ENCODE results near the gene CLCA1. TPM values are rescaled to one million over a fixed set of nuclear protein-coding genes. Genes with fewer than 3 reads are reported as not detected.

Gene CLCA1, protein sequence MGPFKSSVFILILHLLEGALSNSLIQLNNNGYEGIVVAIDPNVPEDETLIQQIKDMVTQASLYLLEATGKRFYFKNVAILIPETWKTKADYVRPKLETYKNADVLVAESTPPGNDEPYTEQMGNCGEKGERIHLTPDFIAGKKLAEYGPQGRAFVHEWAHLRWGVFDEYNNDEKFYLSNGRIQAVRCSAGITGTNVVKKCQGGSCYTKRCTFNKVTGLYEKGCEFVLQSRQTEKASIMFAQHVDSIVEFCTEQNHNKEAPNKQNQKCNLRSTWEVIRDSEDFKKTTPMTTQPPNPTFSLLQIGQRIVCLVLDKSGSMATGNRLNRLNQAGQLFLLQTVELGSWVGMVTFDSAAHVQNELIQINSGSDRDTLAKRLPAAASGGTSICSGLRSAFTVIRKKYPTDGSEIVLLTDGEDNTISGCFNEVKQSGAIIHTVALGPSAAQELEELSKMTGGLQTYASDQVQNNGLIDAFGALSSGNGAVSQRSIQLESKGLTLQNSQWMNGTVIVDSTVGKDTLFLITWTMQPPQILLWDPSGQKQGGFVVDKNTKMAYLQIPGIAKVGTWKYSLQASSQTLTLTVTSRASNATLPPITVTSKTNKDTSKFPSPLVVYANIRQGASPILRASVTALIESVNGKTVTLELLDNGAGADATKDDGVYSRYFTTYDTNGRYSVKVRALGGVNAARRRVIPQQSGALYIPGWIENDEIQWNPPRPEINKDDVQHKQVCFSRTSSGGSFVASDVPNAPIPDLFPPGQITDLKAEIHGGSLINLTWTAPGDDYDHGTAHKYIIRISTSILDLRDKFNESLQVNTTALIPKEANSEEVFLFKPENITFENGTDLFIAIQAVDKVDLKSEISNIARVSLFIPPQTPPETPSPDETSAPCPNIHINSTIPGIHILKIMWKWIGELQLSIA
- total RNA-seq (under 1 TPM; 0.12 to 0.55 TPM), polyA plus RNA-seq (ENCODE audit: insufficient read depth, low read depth, low replicate concordance) (0.88 TPM)
- long read RNA-seq, donor 1: 0 reads
- long read RNA-seq, donor 2: 0 reads

DNA sequence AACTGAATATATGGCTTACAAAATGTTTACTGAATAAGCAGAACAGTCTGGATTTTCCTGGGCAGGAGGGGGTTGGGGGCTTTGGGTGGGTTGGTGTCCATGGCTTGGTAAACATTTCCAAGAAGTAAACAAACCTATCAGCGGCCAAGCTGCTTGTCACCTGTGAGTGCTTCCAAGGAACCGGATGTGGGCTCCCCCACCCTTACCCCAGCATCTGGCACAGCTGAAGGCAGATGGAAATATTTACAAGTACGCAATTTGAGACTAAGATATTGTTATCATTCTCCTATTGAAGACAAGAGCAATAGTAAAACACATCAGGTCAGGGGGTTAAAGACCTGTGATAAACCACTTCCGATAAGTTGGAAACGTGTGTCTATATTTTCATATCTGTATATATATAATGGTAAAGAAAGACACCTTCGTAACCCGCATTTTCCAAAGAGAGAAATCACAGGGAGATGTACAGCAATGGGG is at the start of gene CLCA1:
Gene CLCA1 (plus strand): TSS at position 427 of the 477 bp plus-strand sequence. CDS start 45 bp downstream, at position 472.
- Histone ChIP-seq H3K36me3 (ENCODE audit: low read depth, missing control alignments) (no peaks in the 10 kb centered on the region), H3K9me3 (no peaks in the 10 kb centered on the region), H3K4me3 (no peak within 1 kb of the TSS), H3K4me1 (no peaks in the 10 kb centered on the region), H3K27ac (no peak within 1 kb of the TSS), H3K27me3 (no peaks in the 10 kb centered on the region)
- DNase-seq: no peak
- no peak for TF ChIP-seq POLR2A (IDR thresholded peaks at IDR 0.05)
- WGBS, 2 donors: 78% methylated on average over 7 of the region's 7 CpGs
- intact Hi-C loops (cut with DNase I; ENCODE audit: low total_unique reads): no loop called here

DNA sequence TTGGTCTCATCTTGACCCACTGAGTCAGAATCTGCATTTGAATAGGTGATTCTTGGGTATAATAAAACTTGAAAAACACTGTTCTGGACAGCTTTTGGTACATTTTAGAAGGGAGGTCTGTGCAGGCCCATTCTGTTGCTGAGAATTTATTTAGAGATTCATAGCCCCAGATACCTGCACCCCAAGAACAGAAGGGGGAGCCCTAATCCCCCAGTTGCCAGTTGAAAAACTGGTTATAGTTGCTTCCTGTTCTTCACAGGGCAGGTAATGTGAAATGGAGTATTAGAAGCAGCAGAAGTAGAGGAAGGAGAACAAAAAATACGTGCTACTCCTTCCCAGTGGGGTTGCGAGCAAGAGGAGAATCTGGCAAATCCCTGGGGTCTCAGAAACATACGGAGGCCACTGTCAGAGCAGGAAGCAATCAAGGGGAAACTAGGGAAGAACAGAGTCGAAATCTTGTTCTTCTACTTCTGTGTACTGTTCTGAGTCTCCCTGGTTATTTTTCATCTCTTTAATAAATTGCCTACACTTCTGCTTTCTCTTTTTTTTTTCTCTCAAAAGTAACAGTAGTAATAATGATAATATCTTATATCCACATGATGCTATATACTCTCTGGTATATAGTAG is 49.3 kb upstream of the CLCA1 start:
- no peak overlapping the region for H3K27ac ChIP-seq
- H3K36me3 ChIP-seq (ENCODE audit: low read depth, missing control alignments): no peaks in the 10 kb centered on the region
- H3K4me3 ChIP-seq: no peak overlapping the region
- no peak for DNase-seq
- intact Hi-C loops (cut with DNase I; ENCODE audit: low total_unique reads): no loop called here
- TF ChIP-seq CTCF (IDR thresholded peaks at IDR 0.05) (peak in 1 of 3 experiments; percentile 30), POLR2A (IDR thresholded peaks at IDR 0.05) (no peak)
- H3K4me1 ChIP-seq: no peaks in the 10 kb centered on the region
- no peaks in the 10 kb centered on the region for H3K9me3 ChIP-seq
- 53 to 62% methylated on average over 4 of the region's 4 CpGs for WGBS, 2 donors
- H3K27me3 ChIP-seq: no peaks in the 10 kb centered on the region

DNA sequence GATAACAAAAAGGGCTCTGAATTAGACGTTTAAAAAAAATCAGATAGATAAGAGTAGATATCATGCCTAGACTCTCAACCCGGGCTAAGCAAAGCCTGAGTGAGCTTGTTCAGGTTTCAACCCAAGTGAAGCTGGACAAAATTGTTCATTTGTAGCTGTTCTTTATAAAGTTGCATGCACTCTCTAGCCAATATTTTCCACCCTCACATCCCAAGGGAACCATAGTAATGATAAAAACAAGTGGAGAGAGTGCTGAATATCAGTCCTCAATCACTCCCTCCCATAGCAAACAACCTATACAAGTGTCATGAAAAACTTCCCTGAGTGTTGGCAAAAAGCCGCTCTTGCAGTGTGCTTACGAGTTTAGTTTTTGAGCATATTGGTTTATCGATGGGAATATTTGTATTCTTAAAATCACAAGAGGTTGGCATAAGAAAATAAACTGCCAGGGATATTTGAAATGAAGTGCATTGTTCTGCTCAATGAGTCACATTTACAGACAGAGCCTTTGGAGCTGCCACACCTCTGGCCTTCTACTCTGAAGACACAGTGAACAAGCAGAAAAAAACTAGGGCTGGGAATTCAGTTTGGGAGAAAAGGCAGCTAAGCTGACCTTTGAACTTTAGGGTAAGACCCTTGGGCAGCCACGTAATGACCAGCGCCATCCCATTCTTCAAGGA is 47.0 kb upstream of the CLCA1 start:
- 69 to 80% methylated on average over 7 of the region's 7 CpGs for whole genome bisulfite sequencing, 2 donors
- H3K4me3 ChIP-seq: no peak overlapping the region
- H3K36me3 ChIP-seq (ENCODE audit: low read depth, missing control alignments): no peaks in the 10 kb centered on the region
- no peaks in the 10 kb centered on the region for H3K9me3 ChIP-seq
- intact Hi-C loops (cut with DNase I; ENCODE audit: low total_unique reads): no loop called here
- no peaks in the 10 kb centered on the region for H3K27me3 ChIP-seq
- no peak overlapping the region for H3K27ac ChIP-seq
- TF ChIP-seq CTCF (IDR thresholded peaks at IDR 0.05): no peak
- no peak for TF ChIP-seq POLR2A (IDR thresholded peaks at IDR 0.05)
- no peaks in the 10 kb centered on the region for H3K4me1 ChIP-seq
- DNase-seq: no peak

DNA sequence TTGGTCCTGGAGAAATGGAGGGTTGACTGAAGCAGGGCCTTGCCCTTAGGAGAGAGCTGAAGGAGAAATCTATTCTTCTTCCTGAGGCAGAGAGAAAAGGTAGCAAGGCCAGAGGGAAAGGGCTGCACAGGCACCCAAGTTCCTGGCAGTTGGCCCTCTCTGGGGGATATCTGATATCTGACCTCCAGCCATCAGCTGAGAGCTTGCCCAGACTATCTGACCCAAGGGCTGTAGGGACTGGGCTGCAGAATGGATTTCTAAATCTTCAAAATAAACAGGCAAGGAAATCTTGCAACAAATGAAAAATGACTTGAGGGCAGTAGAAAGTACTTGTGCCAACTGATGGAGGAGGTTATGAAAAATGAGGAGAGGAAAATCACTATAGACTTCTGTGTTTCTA is 45.3 kb upstream of the CLCA1 start:
- H3K27ac ChIP-seq: no peak overlapping the region
- no peaks in the 10 kb centered on the region for H3K9me3 ChIP-seq
- TF ChIP-seq CTCF (IDR thresholded peaks at IDR 0.05) (no peak), POLR2A (IDR thresholded peaks at IDR 0.05) (no peak)
- H3K36me3 ChIP-seq (ENCODE audit: low read depth, missing control alignments): no peaks in the 10 kb centered on the region
- H3K4me3 ChIP-seq: no peak overlapping the region
- no peaks in the 10 kb centered on the region for H3K27me3 ChIP-seq
- DNase-seq: no peak
- intact Hi-C loops (cut with DNase I; ENCODE audit: low total_unique reads): no loop called here
- H3K4me1 ChIP-seq: no peaks in the 10 kb centered on the region

Data from testis (tissue), 5 donors.